Lower leg skin (tissue), 3 donors: ENCODE results near the gene LIPH.

Experiments used
- POLR2A ChIP-seq, 2 donors: fragments of 450-650 bp; IDR thresholded peaks; one replicate each; pipeline ENCODE4 v1.6.1; 2016 to 2017; ENCODE audit warnings: antibody characterized with exemption in 2 of 2, mild to moderate bottlenecking in 1 of 2, moderate library complexity in 1 of 2
- TF ChIP-seq, protein P1 (sequence below), 3 donors: fragments of 450-650 bp; IDR thresholded peaks; one replicate each; pipeline ENCODE4 v1.5.1; 2016; ENCODE audit warnings: antibody characterized with exemption in 3 of 3, mild to moderate bottlenecking in 3 of 3, moderate library complexity in 2 of 3

DNA sequence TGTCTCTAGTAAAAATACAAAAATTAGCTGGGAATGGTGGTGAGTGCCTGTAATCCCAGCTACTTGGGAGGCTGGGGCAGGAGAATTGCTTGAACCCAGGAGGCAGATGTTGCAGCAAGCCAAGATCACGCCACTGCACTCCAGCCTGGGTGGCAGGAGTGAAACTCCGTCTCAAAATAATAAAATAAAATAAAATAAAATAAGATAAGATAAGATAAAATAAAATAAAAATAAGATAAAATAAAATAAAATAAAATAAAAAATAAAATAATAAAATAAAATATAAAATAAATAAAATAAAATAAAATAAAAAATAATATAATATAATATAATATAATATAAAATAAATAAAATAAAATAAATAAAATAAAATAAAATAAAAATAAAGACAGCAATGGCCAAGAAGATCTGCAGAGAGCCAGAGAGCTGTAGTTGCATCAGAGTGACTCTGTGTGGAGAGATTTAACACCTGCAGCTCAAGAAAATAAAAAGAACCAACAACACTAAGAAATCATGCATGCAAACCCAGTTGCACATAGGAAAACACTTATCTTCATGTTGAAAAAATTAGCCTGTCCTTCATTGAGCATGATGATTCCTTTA, 25.9 kb downstream of the LIPH start:
- TF ChIP-seq, protein P1, sequence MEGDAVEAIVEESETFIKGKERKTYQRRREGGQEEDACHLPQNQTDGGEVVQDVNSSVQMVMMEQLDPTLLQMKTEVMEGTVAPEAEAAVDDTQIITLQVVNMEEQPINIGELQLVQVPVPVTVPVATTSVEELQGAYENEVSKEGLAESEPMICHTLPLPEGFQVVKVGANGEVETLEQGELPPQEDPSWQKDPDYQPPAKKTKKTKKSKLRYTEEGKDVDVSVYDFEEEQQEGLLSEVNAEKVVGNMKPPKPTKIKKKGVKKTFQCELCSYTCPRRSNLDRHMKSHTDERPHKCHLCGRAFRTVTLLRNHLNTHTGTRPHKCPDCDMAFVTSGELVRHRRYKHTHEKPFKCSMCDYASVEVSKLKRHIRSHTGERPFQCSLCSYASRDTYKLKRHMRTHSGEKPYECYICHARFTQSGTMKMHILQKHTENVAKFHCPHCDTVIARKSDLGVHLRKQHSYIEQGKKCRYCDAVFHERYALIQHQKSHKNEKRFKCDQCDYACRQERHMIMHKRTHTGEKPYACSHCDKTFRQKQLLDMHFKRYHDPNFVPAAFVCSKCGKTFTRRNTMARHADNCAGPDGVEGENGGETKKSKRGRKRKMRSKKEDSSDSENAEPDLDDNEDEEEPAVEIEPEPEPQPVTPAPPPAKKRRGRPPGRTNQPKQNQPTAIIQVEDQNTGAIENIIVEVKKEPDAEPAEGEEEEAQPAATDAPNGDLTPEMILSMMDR (IDR thresholded peaks at IDR 0.05): no peak
- TF ChIP-seq POLR2A (IDR thresholded peaks at IDR 0.05): no peak
